ENCODE measurements around the gene CORO2B.

CORO2B gene

GRCh38 chr15:68581725-68582124, 2.9 kb downstream of the CORO2B start:
- no peak for DNase-seq (ENCODE audit: low read depth)
- no peak overlapping the region for H3K4me3 ChIP-seq (ENCODE audit: low read depth, low read length)
- no peak for TF ChIP-seq CTCF (IDR thresholded peaks at IDR 0.05; ENCODE audit: insufficient read depth, low read depth, low read length, missing control alignments)

- DNase-seq (ENCODE audit: low read depth) = no peak
- no peak overlapping the region for H3K4me3 ChIP-seq (ENCODE audit: low read depth, low read length)
- TF ChIP-seq CTCF (IDR thresholded peaks at IDR 0.05; ENCODE audit: insufficient read depth, low read depth, low read length, missing control alignments) = no peak
Observed at GRCh38 chr15:68582236-68582635, 3.4 kb downstream of the CORO2B start.

GRCh38 chr15:68582864-68583263, 4.1 kb downstream of the CORO2B start:
- TF ChIP-seq CTCF (IDR thresholded peaks at IDR 0.05; ENCODE audit: insufficient read depth, low read depth, low read length, missing control alignments) = no peak
- H3K4me3 ChIP-seq (ENCODE audit: low read depth, low read length) = no peak overlapping the region
- DNase-seq (ENCODE audit: low read depth) = no peak

- DNase-seq (ENCODE audit: low read depth) = no peak
- H3K4me3 ChIP-seq (ENCODE audit: low read depth, low read length) = no peak overlapping the region
- no peak for TF ChIP-seq CTCF (IDR thresholded peaks at IDR 0.05; ENCODE audit: insufficient read depth, low read depth, low read length, missing control alignments)
Observed at GRCh38 chr15:68583321-68583720, 4.5 kb downstream of the CORO2B start.

- no peak for DNase-seq (ENCODE audit: low read depth)
- H3K4me3 ChIP-seq (ENCODE audit: low read depth, low read length) = no peak overlapping the region
- TF ChIP-seq CTCF (IDR thresholded peaks at IDR 0.05; ENCODE audit: insufficient read depth, low read depth, low read length, missing control alignments) = no peak
Observed at GRCh38 chr15:68583936-68584755, 5.4 kb downstream of the CORO2B start.

- DNase-seq (ENCODE audit: low read depth) = no peak
- no peak overlapping the region for H3K4me3 ChIP-seq (ENCODE audit: low read depth, low read length)
- TF ChIP-seq CTCF (IDR thresholded peaks at IDR 0.05; ENCODE audit: insufficient read depth, low read depth, low read length, missing control alignments) = no peak
Observed at GRCh38 chr15:68584756-68585573, 6.2 kb downstream of the CORO2B start.

Data from GM12865 (cell line).